Keratinocyte (primary cell): ENCODE data around the gene TNRC6A. TPM values are rescaled to one million over a fixed set of nuclear protein-coding genes. Genes with fewer than 3 reads are reported as not detected.
"Not testable (repeated sequence)": the region's sequence is repeated elsewhere in the genome, so short reads cannot be mapped to it uniquely, and the experiment has no call there.

Experiments used
- DNase-seq: peaks from one replicate; pipeline ENCODE4 v3.0.0-alpha.2; 2011; ENCODE audit warnings: low read depth, missing footprints, low spot score
- FAIRE-seq: peaks from 2 replicates; lab custom pipeline; 2011; peaks lifted over from hg19 to GRCh38; lab: Jason Lieb, UNC
- H2AFZ ChIP-seq: 2 replicates; pipeline ENCODE4 v1.6.0; 2012; ENCODE audit warnings: low read length, control low read depth, inconsistent platforms; ENCODE audit not compliant: control insufficient read depth
- H3K27ac ChIP-seq: 2 replicates; pipeline ENCODE4 v1.5.1; 2011; ENCODE audit warnings: low read length; ENCODE audit not compliant: control insufficient read depth, insufficient read depth
- H3K27me3 ChIP-seq: 3 replicates; pipeline ENCODE4 v1.6.0; 2011; ENCODE audit warnings: low read length; ENCODE audit not compliant: control insufficient read depth, insufficient read depth; ENCODE audit errors: extremely low read depth
- H3K36me3 ChIP-seq, 2 experiments: 2 replicates in 1 of 2; 3 replicates in 1 of 2; pipeline ENCODE4 v1.5.1; 2011; ENCODE audit warnings: low read length in 2 of 2, mild to moderate bottlenecking in 1 of 2; ENCODE audit not compliant: control insufficient read depth in 2 of 2, insufficient read depth in 2 of 2; ENCODE audit errors: extremely low read depth in 1 of 2
- H3K4me1 ChIP-seq: 3 replicates; pipeline ENCODE4 v1.5.1; 2011; ENCODE audit warnings: low read length; ENCODE audit not compliant: control insufficient read depth, insufficient read depth; ENCODE audit errors: extremely low read depth
- H3K4me2 ChIP-seq: 3 replicates; pipeline ENCODE4 v1.6.0; 2011; ENCODE audit warnings: low read depth, low read length; ENCODE audit not compliant: control insufficient read depth, insufficient read depth; ENCODE audit errors: extremely low read depth
- H3K4me3 ChIP-seq, 3 experiments: fragments of 200-600 bp in 1 of 3; sonication (generic) in 1 of 3; 2 replicates in 2 of 3; 3 replicates in 1 of 3; pipeline ENCODE4 v1.5.1; 2011 to 2016; ENCODE audit warnings: low read length in 3 of 3, mild to moderate bottlenecking in 3 of 3, control low read depth in 2 of 3, inconsistent platforms in 1 of 3, low read depth in 1 of 3, mixed read lengths in 1 of 3, mixed run types in 1 of 3, moderate library complexity in 1 of 3; ENCODE audit not compliant: control insufficient read depth in 2 of 3, insufficient read depth in 2 of 3; ENCODE audit errors: extremely low read depth in 1 of 3
- H3K79me2 ChIP-seq: 2 replicates; pipeline ENCODE4 v1.6.0; 2012; ENCODE audit warnings: low read length; ENCODE audit not compliant: control insufficient read depth, insufficient read depth
- H3K9ac ChIP-seq: 3 replicates; pipeline ENCODE4 v1.6.0; 2011; ENCODE audit warnings: low read length; ENCODE audit not compliant: control insufficient read depth, insufficient read depth; ENCODE audit errors: extremely low read depth
- H3K9me1 ChIP-seq: 3 replicates; pipeline ENCODE4 v1.6.0; 2011; ENCODE audit warnings: low read length; ENCODE audit not compliant: control insufficient read depth, insufficient read depth; ENCODE audit errors: extremely low read depth
- H3K9me3 ChIP-seq: 2 replicates; pipeline ENCODE4 v1.5.1; 2012; ENCODE audit warnings: low read depth, low read length; ENCODE audit not compliant: control insufficient read depth
- H4K20me1 ChIP-seq: 3 replicates; pipeline ENCODE4 v1.6.0; 2011; ENCODE audit warnings: low read length; ENCODE audit not compliant: control insufficient read depth, insufficient read depth; ENCODE audit errors: extremely low read depth
- EZH2 ChIP-seq: IDR thresholded peaks from one replicate; pipeline ENCODE4 v1.6.1; 2012; ENCODE audit warnings: inconsistent platforms, mild to moderate bottlenecking, low read length, moderate library complexity
- dilution Hi-C: fragments of 300-500 bp; cut with MboI; formaldehyde crosslinking; loops from one replicate; pipeline ENCODE4 v1.7.0; 2020; ENCODE audit warnings: low sequenced_read_pairs; ENCODE audit not compliant: extremely low pct_ligation_motif_present
- polyA plus RNA-seq, 5 experiments: library from polyadenylated mRNA; depleted of rRNA in 3 of 5; stranded (reverse) in 3 of 5; stranded (forward) in 1 of 5; unstranded in 1 of 5; fragments of >200 nt; gene quantifications; 1 replicate in 1 of 5; 2 replicates in 3 of 5; 3 replicates in 1 of 5; pipeline versions ENCODE4 v1.2.1 to v1.2.3, GENCODE V29; 2011 to 2012; ENCODE audit warnings: missing spikeins in 2 of 5, low read depth in 1 of 5, low replicate concordance in 1 of 5
- TF ChIP-seq, protein P1 (sequence below), 3 experiments: IDR thresholded peaks in 1 of 3; conservative IDR thresholded peaks in 1 of 3; optimal IDR thresholded peaks in 1 of 3; 2 replicates in 2 of 3; 3 replicates in 1 of 3; pipeline versions ENCODE3 to v1.5.1; 2011; ENCODE audit warnings: low read length in 3 of 3, mild to moderate bottlenecking in 3 of 3, moderate library complexity in 2 of 3, control low read depth in 1 of 3, inconsistent platforms in 1 of 3; ENCODE audit not compliant: insufficient read depth in 2 of 3; ENCODE audit errors: extremely low read depth in 1 of 3

The TNRC6A gene
- polyA plus RNA-seq, 1 donor (not counting 4 experiments of a cell fraction or from before 2014, with no cell fraction given): 23.3 TPM

DNA sequence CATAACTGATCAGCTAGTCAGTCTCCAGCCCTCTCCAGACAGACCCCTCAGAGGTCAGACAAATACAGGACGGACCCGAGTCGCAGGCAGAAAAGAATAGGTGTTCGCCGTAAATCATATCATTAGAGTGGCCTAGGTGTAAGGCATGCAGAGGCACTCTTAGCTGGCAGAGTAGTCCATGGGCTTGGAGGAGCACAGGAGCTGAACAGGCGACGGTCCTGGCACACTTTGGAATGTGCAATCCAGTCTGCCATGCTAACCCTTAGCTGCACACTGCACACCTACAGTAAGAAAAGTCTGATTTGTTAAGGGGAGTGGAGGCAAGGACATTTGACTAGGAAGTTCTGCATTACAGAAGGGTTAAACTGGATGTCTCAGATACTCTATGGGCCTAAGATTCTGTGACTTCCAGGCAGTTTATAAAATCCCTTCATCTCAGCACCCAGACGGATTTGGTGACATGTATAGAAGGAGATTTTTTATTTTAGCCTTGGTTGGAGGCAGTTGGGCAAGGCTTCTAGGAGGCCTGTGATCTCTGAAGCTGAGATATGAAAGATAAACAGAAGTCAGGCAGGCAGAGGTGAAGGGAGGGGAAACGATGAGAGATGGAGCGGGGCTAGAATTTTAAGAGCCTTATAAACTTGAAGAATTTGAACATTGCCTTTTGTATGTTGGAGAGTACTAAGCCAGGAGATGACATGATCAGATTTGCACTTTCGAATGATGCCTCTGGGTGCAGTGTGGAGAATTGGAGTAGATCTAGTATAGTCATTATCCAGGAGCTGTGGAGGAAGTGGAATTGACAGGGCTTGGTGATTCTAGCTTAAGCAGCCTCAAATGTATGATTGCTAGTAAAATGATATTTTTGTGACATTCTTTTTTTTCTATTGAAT is 81.7 kb downstream of the TNRC6A start:
- dilution Hi-C loops: loop anchor here (25.0 kb wide), 1 partner anchor 101 kb away; no protein-coding TSS in a partner anchor
- Histone ChIP-seq H3K4me2 (no peak overlapping the region), H3K9me1 (no peaks in the 10 kb centered on the region), H3K9ac (no peak overlapping the region), H3K79me2 (no peaks in the 10 kb centered on the region), H3K4me3 (no peak overlapping the region), H3K36me3 (peaks cover 35 to 36% of the 10 kb centered on the region in 2 experiments), H3K4me1 (no peaks in the 10 kb centered on the region), H3K27ac (no peak overlapping the region), H2AFZ (no peak overlapping the region), H3K27me3 (no peaks in the 10 kb centered on the region), H4K20me1 (no peaks in the 10 kb centered on the region), H3K9me3 (no peaks in the 10 kb centered on the region)
- FAIRE-seq (no peak), DNase-seq (no peak)
- no peak for TF ChIP-seq EZH2

DNA sequence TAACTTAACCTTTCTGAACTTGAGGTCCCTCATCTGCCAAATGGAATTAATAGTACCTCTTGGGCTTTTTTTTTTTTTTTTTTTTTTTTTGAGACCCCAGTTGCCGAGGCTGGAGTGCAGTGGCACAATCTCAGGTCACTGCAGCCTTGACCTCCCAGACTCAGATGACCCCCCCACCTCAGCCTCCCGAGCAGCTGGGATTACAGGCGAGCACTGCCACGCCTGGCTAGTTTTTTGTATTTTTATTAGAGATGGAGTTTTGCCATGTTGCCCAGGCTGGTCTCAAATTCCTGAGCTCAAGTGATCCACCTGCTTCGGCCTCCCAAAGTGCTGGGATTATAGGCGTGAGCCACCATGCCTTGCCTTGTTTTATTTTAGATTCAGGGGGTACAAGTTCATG is 83.4 kb downstream of the TNRC6A start:
- not testable (repeated sequence) for H3K9me3 ChIP-seq, DNase-seq, H3K9ac ChIP-seq, H4K20me1 ChIP-seq, H3K4me2 ChIP-seq, H3K4me3 ChIP-seq, H2AFZ ChIP-seq, H3K4me1 ChIP-seq, H3K27ac ChIP-seq, H3K79me2 ChIP-seq, H3K27me3 ChIP-seq, H3K9me1 ChIP-seq, FAIRE-seq
- peaks cover 35% of the 10 kb centered on the region in 2 experiments for H3K36me3 ChIP-seq
- dilution Hi-C loops: loop anchor here (25.0 kb wide), 1 partner anchor 99 kb away; no protein-coding TSS in a partner anchor

DNA sequence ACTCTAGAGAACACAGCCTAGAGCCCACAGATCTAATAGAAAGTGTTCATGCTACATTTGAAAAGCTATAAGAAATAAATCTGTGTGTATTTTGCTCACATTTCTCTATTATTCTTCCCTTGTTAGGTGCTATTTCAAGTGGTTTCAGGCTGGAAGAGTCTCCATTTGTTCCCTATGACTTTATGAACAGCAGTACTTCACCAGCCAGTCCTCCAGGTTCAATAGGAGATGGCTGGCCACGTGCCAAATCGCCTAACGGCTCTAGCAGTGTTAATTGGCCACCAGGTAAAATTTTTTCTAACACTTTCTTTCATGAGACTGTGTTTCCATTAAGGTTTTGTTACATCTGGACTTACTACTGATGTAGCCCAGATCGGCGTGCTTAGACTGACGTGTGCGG is 85.6 kb downstream of the TNRC6A start:
- Histone ChIP-seq H3K36me3 (peaks cover 39 to 42% of the 10 kb centered on the region in 2 experiments), H3K4me3 (no peak overlapping the region), H3K79me2 (no peaks in the 10 kb centered on the region), H3K9me1 (no peaks in the 10 kb centered on the region), H2AFZ (no peak overlapping the region), H3K9ac (no peak overlapping the region), H3K9me3 (no peaks in the 10 kb centered on the region), H3K4me1 (peaks cover under 1% of the 10 kb centered on the region), H3K27ac (no peak overlapping the region), H3K27me3 (no peaks in the 10 kb centered on the region), H3K4me2 (no peak overlapping the region), H4K20me1 (no peaks in the 10 kb centered on the region)
- FAIRE-seq (no peak), DNase-seq (no peak)
- no peak for TF ChIP-seq EZH2
- TF ChIP-seq, protein P1, sequence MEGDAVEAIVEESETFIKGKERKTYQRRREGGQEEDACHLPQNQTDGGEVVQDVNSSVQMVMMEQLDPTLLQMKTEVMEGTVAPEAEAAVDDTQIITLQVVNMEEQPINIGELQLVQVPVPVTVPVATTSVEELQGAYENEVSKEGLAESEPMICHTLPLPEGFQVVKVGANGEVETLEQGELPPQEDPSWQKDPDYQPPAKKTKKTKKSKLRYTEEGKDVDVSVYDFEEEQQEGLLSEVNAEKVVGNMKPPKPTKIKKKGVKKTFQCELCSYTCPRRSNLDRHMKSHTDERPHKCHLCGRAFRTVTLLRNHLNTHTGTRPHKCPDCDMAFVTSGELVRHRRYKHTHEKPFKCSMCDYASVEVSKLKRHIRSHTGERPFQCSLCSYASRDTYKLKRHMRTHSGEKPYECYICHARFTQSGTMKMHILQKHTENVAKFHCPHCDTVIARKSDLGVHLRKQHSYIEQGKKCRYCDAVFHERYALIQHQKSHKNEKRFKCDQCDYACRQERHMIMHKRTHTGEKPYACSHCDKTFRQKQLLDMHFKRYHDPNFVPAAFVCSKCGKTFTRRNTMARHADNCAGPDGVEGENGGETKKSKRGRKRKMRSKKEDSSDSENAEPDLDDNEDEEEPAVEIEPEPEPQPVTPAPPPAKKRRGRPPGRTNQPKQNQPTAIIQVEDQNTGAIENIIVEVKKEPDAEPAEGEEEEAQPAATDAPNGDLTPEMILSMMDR (optimal IDR thresholded peaks at IDR 0.05 in 1 of 3, IDR thresholded peaks at IDR 0.05 in 1 of 3, conservative IDR thresholded peaks at IDR 0.05 in 1 of 3; ENCODE audit: extremely low read depth in 1 of 3, insufficient read depth in 2 of 3, low read length in 3 of 3): no peak
- dilution Hi-C loops: loop anchor here (25.0 kb wide), 1 partner anchor 97 kb away; no protein-coding TSS in a partner anchor
